Astrocyte (in vitro differentiated cells and primary cell): ENCODE data around the gene SLC6A3. TPM values are rescaled to one million over a fixed set of nuclear protein-coding genes. Genes with fewer than 3 reads are reported as not detected.

Source experiments
- DNase-seq: peaks from one replicate; pipeline ENCODE4 v3.0.0-alpha.2; 2010; ENCODE audit warnings: low read depth
- FAIRE-seq: peaks from 2 replicates; lab custom pipeline; 2011; peaks lifted over from hg19 to GRCh38; lab: Jason Lieb, UNC
- H2AFZ ChIP-seq: 2 replicates; pipeline ENCODE4 v1.6.0; 2012; ENCODE audit warnings: low read depth, low read length, inconsistent platforms
- H3K27ac ChIP-seq: 2 replicates; pipeline ENCODE4 v1.5.1; 2011; ENCODE audit warnings: low read depth, low read length, inconsistent platforms
- H3K27me3 ChIP-seq: 2 replicates; pipeline ENCODE4 v1.6.0; 2011; ENCODE audit warnings: low read length, inconsistent platforms; ENCODE audit not compliant: insufficient read depth
- H3K36me3 ChIP-seq: 2 replicates; pipeline ENCODE4 v1.5.1; 2011; ENCODE audit warnings: low read length, inconsistent platforms; ENCODE audit not compliant: insufficient read depth
- H3K4me1 ChIP-seq: 2 replicates; pipeline ENCODE4 v1.5.1; 2011; ENCODE audit warnings: low read length, inconsistent platforms; ENCODE audit not compliant: insufficient read depth
- H3K4me2 ChIP-seq: 2 replicates; pipeline ENCODE4 v1.6.0; 2012; ENCODE audit warnings: low read length, inconsistent platforms
- H3K4me3 ChIP-seq: 2 replicates; pipeline ENCODE4 v1.5.1; 2011; ENCODE audit warnings: low read depth, mild to moderate bottlenecking, low read length, inconsistent platforms; ENCODE audit not compliant: insufficient read depth
- H3K79me2 ChIP-seq: 2 replicates; pipeline ENCODE4 v1.6.0; 2012; ENCODE audit warnings: mild to moderate bottlenecking, low read length, inconsistent platforms; ENCODE audit not compliant: insufficient read depth
- H3K9ac ChIP-seq: 2 replicates; pipeline ENCODE4 v1.6.0; 2012; ENCODE audit warnings: mild to moderate bottlenecking, low read length, inconsistent platforms
- H3K9me3 ChIP-seq: 2 replicates; pipeline ENCODE4 v1.5.1; 2012; ENCODE audit warnings: low read depth, mild to moderate bottlenecking, low read length, inconsistent platforms; ENCODE audit not compliant: insufficient read depth
- H4K20me1 ChIP-seq: 2 replicates; pipeline ENCODE4 v1.6.0; 2012; ENCODE audit warnings: low read length, inconsistent platforms; ENCODE audit not compliant: insufficient read depth
- H3K27ac Mint-ChIP-seq: one replicate; pipeline ENCODE4 v1.8.0; 2021; ENCODE audit warnings: mild to moderate bottlenecking, mixed read lengths; ENCODE audit not compliant: unreplicated experiment
- H3K27me3 Mint-ChIP-seq: one replicate; pipeline ENCODE4 v1.8.0; 2021; ENCODE audit warnings: low read depth, mixed read lengths; ENCODE audit not compliant: unreplicated experiment
- H3K36me3 Mint-ChIP-seq: one replicate; pipeline ENCODE4 v1.8.0; 2021; ENCODE audit warnings: low read depth, mixed read lengths; ENCODE audit not compliant: unreplicated experiment
- H3K4me1 Mint-ChIP-seq: one replicate; pipeline ENCODE4 v1.8.0; 2021; ENCODE audit warnings: low read depth, mixed read lengths; ENCODE audit not compliant: unreplicated experiment
- H3K4me3 Mint-ChIP-seq: one replicate; pipeline ENCODE4 v1.8.0; 2021; ENCODE audit warnings: mild to moderate bottlenecking, moderate library complexity, mixed read lengths; ENCODE audit not compliant: unreplicated experiment
- H3K9me3 Mint-ChIP-seq: one replicate; pipeline ENCODE4 v1.8.0; 2021; ENCODE audit warnings: mild to moderate bottlenecking, mixed read lengths; ENCODE audit not compliant: unreplicated experiment
- EZH2 ChIP-seq: IDR thresholded peaks from 2 replicates; pipeline ENCODE4 v1.6.1; 2012; ENCODE audit warnings: mild to moderate bottlenecking, low read length, inconsistent platforms; ENCODE audit not compliant: insufficient read depth
- total RNA-seq: library from RNA; stranded (reverse); gene quantifications from 2 replicates; pipeline ENCODE4 v1.2.1, GENCODE V29; 2021
- TF ChIP-seq, protein P1 (sequence below): IDR thresholded peaks from 2 replicates; pipeline ENCODE4 v1.5.1; 2011; ENCODE audit warnings: low read depth, mild to moderate bottlenecking, inconsistent platforms, low read length, moderate library complexity; ENCODE audit not compliant: insufficient read depth

The SLC6A3 gene
- total RNA-seq, 1 donor from 2014 or later: 0.07 TPM

DNA sequence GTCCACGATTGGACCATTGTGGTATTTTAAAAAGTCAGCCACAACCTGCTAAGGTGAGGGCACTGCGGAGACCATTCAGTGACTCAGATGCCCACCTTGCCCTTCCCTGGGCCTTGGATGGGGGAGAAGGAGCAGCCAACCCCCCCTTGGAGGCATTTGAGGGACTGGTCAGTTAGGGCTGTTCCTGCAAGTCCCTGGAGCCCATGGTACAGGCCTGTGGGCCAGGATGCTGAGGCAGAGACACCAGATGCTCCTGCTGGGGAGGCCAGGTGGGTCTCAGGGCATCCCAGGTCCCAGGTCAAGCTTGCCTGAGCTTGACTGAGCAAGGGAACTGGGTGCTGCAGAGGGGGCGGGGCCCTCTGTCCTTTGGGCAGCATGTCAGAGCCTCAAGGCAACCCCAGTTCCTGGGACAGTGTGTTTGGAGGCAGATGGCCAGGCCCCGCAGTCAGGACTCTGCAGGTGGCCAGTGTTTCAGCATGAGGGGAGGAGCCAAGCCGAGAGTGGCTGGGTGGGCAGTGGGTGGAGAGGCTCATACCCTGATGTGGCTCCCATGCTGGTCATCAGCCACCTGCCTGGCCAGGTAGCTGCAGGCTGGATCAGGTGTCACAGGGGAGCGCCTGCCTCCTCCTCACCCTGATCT lies 27.5 kb downstream of the SLC6A3 start:
- Histone ChIP-seq H3K4me3 (no peak overlapping the region), H3K9me3 (peaks cover 9% of the 10 kb centered on the region), H3K27me3 (peaks cover 5% of the 10 kb centered on the region), H3K36me3 (no peaks in the 10 kb centered on the region), H3K9ac (no peak overlapping the region), H4K20me1 (no peaks in the 10 kb centered on the region), H2AFZ (no peak overlapping the region), H3K4me1 (no peaks in the 10 kb centered on the region), H3K4me2 (no peak overlapping the region), H3K79me2 (no peaks in the 10 kb centered on the region), H3K27ac (no peak overlapping the region)
- H3K27me3 Mint-ChIP-seq: peaks cover 48% of the 10 kb centered on the region
- no peak overlapping the region for H3K4me3 Mint-ChIP-seq
- TF ChIP-seq, protein P1, sequence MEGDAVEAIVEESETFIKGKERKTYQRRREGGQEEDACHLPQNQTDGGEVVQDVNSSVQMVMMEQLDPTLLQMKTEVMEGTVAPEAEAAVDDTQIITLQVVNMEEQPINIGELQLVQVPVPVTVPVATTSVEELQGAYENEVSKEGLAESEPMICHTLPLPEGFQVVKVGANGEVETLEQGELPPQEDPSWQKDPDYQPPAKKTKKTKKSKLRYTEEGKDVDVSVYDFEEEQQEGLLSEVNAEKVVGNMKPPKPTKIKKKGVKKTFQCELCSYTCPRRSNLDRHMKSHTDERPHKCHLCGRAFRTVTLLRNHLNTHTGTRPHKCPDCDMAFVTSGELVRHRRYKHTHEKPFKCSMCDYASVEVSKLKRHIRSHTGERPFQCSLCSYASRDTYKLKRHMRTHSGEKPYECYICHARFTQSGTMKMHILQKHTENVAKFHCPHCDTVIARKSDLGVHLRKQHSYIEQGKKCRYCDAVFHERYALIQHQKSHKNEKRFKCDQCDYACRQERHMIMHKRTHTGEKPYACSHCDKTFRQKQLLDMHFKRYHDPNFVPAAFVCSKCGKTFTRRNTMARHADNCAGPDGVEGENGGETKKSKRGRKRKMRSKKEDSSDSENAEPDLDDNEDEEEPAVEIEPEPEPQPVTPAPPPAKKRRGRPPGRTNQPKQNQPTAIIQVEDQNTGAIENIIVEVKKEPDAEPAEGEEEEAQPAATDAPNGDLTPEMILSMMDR: no peak
- no peak for TF ChIP-seq EZH2
- H3K36me3 Mint-ChIP-seq: peaks cover 5% of the 10 kb centered on the region
- no peak for FAIRE-seq
- no peak for DNase-seq
- H3K9me3 Mint-ChIP-seq: peaks cover 16% of the 10 kb centered on the region
- H3K4me1 Mint-ChIP-seq: no peaks in the 10 kb centered on the region
- no peak overlapping the region for H3K27ac Mint-ChIP-seq

DNA sequence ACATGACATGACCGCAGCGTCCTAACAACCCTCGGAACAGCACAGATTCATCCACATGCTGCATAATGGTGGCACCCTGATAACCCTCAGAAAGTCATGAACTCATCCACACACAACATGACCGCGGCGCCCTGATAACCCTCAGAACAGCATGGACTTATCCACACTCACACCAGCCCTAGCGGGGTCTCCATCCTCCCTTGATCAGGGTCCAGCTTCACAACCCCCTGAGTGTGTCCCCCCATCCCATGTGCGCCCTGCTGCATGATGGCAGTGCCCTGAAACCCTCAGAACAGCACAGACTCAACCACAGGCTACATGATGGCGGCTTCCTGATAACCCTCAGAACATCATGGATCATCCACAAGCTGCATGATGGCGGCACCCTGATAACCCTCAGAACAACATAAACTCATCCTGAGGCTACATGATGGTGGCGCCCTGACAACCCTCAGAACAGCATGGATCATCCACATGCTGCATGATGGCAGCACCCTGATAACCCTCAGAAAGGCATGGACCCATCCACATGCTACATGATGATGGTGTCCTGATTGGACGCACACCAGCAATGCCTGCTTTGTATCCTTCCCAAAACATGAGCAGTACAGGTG lies 28.3 kb downstream of the SLC6A3 start:
- no peak for DNase-seq
- no peak overlapping the region for H3K9ac ChIP-seq
- Mint-ChIP-seq H3K36me3 (peaks cover 6% of the 10 kb centered on the region), H3K9me3 (peaks cover 16% of the 10 kb centered on the region), H3K4me1 (no peaks in the 10 kb centered on the region), H3K4me3 (no peak overlapping the region), H3K27ac (no peak overlapping the region), H3K27me3 (peaks cover 54% of the 10 kb centered on the region)
- H4K20me1 ChIP-seq: no peaks in the 10 kb centered on the region
- FAIRE-seq: no peak
- H3K27ac ChIP-seq: no peak overlapping the region
- H3K4me3 ChIP-seq: no peak overlapping the region
- H3K79me2 ChIP-seq: no peaks in the 10 kb centered on the region
- no peaks in the 10 kb centered on the region for H3K36me3 ChIP-seq
- H3K4me2 ChIP-seq: no peak overlapping the region
- peaks cover 7% of the 10 kb centered on the region for H3K9me3 ChIP-seq
- H2AFZ ChIP-seq: no peak overlapping the region
- peaks cover 6% of the 10 kb centered on the region for H3K27me3 ChIP-seq
- no peaks in the 10 kb centered on the region for H3K4me1 ChIP-seq
- TF ChIP-seq, protein P1: no peak
- TF ChIP-seq EZH2: no peak
